GM19438 (cell line): ENCODE measurements around the gene CAPN9.
"Not testable (repeated sequence)": the region's sequence is repeated elsewhere in the genome, so short reads cannot be mapped to it uniquely, and the experiment has no call there.

ENCODE experiments used
- ATAC-seq: cut with Tn5 transposase; IDR thresholded peaks from one replicate; pipeline ENCODE4 v1.9.1; 2021; ENCODE audit warnings: low read depth; ENCODE audit not compliant: unreplicated experiment

Gene CAPN9

DNA sequence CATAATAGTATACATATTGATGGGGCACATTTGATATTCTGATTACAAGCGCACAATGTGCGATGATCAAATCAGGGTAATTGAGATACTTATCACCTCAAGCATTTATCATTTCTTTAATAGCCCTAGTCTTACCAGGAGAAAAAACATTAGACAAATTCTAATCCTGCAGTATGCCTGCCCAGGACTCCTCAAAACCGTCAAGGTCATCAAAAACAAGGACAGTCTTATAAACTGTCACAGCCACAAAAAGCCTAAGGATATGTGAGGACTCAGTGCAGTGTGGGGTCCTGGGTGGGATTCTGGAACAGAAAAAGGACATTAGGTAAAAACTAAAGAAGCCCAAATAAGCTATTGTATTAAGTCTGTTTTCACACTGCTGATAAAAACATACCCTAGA lies 19.1 kb downstream of the CAPN9 start:
- ATAC-seq, result no peak

DNA sequence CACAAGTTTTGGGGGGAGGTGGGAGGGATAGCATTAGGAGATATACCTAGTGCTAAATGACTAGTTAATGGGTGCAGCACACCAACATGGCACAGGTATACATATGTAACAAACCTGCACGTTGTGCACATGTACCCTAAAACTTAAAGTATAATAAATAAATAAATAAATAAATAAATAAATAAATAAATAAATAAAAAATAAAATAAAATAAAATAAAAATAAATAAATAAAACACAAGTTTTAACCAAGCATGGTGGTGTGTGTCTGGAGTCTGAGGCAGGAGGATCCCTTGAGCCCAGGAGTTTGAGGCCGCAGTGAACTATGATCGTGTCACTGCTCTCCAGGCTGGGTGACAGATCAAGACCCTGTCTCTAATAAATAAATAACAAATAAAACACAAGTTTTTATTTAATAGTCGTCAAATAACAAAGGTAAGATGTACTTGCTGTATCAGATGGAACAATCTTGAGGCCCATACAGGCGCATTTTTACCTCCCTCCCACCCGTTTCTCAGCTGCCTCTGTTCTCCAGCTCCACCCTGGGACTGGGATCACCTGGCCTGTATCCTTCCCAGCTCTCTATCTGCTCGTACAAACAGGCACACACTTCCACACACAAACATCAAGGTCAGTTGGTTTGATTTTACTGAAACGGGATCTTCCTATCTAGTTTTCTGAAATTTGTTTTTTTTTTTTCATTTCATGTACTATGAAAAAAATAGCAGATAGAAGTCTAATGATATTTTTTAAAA lies 20.8 kb downstream of the CAPN9 start:
- ATAC-seq, result not testable (repeated sequence)

DNA sequence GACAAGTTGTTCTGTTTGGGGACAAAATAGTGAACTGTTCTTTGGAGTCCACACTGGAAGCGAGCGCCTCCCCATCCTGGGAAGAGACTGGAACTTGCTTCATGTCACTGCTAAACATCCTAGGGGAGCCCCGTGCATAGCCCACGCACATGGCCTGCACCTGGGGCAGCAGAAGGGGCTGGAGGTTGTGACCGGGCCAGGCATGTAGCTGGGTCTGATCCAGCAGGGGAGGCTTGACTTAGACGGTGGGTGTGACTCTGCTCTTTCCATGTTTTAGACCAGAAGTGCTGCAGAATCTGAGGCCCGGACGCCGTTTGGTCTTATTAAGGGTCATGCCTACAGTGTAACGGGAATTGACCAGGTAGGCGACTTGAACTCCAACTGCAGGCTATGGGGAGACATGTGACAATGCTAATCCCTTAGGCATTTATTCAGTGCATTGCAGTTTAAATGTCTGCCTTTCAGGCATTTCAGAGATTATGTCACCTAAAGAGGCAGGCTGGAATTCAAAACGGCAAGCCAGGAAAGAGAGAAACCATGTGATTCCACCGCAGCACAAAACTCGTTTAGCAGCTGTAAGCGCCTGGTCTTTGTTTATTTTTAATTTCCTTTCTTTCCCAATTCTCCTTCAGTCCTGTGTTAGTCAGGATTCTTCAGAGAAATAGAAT lies 21.8 kb downstream of the CAPN9 start:
- ATAC-seq, result no peak

DNA sequence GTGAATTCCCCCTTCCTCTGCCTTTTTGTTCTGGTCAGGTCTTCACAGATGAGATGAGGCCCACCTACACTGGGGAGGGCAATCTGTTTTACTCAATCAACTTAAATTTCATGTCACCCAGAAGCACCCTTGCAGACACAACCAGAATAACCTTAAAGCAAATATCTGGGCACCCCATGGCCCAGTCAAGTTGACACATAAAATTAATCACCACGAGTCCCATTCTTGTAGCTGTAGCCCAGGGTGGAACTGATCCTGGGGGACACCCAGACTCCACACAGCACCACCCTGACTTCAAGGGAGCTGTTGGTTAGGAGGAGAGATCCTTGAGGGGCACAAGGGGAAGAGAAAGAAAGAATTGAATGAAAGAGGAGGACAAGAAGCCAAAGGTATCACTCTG lies 23.1 kb downstream of the CAPN9 start:
- ATAC-seq, result no peak

DNA sequence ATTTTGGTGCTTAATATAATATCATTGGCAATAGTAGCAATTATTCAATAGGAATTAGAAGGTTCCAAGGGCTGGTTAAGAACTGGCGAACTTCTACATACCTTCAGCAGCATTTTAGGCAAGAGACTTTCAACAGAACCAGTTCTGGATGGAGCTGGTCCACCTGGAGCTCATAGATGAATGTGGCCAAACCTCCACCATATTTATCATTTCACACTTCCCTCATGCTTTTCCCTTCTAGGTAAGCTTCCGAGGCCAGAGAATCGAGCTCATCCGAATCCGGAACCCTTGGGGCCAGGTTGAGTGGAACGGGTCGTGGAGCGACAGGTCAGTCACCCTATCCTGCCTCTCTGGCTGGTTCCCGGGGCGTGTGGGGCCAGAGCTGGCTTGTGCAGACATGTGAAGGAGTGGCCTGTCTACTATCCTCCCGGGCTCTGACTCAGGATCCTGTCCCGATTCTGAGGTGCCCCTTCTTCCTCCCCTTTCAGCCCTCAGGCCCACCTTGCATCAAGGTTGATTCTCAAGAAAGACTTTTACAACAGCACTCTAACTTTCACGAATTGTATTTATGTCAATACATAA lies 24.7 kb downstream of the CAPN9 start:
- ATAC-seq, result no peak

DNA sequence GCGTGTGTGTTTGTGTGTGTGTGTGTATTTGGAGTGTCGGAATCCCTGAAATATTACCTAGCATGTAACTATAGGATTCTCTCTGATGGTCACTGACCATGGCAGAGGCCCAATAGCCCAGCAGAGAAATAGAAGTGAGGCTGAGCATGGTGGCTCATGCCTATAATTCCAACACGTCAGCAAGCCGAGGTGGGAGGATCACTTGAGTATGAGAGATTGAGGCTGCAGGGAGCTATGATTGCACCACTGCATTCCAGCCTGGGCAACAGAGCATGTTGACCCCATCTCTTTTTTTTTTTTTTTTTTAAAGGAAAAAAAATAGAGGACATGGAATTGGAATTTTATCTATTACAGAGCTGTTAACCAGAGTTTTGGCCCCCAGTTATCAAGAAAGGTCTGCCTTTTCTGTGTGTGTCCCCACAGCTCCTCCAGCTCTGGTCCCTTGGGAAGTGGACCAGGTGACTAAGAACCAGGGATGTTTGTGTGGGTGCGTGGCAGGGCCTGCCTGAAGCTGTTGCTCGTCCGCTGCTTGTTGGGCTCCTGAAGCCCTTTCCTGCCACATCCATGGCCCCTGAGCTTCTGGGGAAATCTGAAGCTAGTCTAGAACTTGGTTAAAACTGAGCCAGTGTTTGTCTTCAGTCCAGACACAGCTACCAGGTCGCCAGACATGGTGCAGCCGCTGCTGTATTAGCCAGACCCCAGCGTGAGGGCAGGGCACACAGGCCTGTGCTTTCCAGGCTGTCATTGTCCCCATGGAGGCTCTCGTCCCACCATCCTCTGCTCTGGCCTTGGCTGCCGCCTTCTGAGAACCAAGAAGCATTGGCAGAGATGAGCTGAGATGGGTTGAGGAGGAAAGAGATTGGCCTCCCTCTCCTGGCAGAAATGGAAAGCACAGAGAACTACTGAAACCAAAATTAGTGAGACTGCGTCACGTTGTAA lies 25.5 kb downstream of the CAPN9 start:
- ATAC-seq, result no peak

DNA sequence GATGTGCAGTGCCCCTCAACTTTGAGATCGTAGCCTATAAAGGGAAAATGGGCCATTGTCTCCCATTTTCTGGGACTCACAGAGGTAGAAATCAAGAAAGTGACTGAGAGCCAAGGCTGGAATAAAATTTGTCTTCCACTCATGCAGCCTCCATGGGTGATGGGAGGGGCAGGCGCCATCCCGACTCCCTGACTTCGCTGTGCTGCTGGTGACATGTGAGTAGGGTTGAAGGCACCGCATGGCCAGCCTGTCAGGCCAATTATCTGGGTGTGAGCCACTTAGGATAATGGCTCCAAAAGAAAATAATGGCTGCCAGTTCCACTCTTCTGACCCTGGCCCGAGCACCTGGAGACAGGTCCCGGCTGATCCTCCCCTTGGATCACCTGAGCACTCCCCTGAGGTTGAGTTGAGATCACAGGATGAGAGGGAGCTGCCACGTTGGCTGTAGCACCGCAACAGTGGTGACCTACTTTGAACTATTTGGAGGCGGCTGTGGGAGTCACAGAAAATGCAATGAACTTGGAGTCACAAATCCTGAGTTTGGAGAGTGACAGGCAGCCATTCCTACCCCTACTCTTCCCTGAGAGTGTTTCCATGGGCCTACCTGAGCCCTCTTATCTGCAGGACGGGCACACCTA lies 26.3 kb downstream of the CAPN9 start:
- ATAC-seq, result no peak

GRCh38 chr1:230778916-230779590 lies 31.9 kb downstream of the CAPN9 start:
- ATAC-seq, result no peak

DNA sequence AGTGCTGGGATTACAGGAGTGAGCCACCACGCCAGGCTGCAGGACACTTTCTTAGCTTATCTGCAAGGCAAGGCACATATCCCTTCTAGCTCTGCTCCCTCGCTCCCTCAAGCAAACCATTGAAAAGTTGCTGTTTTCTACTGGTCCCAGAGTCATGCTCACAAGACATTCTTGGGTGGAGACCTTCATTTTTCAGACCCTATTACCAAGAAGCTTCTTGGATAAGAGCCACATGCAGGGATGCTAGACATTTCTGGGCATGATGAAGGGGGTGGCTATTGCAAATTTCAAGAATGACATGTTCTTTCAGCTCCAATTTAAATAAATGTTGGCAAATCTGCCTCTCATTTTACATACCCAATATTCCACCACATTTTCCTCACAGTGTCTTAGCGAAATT lies 33.9 kb downstream of the CAPN9 start:
- ATAC-seq, result no peak

GRCh38 chr1:230781594-230781993 lies 34.4 kb downstream of the CAPN9 start:
- no peak for ATAC-seq

DNA sequence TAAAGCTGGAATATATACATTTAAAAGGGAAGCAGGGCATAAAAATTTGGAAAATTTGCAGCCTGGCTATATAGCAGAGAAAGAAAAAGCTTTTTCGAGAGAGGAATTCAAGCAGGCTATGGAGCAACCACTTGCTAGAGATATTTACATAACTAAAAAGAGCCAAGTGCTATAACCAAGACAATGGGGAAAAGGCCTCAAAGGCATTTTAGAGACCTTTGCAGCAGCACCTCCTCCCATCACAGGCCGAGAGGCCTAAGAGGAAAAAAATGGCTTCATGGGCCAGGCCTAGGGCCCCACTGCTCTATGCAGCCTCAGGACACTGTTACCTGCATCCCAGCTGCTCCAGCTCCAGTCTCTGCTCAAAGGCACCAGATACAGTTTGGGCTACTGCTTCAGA lies 37.0 kb downstream of the CAPN9 start:
- ATAC-seq, result no peak

DNA sequence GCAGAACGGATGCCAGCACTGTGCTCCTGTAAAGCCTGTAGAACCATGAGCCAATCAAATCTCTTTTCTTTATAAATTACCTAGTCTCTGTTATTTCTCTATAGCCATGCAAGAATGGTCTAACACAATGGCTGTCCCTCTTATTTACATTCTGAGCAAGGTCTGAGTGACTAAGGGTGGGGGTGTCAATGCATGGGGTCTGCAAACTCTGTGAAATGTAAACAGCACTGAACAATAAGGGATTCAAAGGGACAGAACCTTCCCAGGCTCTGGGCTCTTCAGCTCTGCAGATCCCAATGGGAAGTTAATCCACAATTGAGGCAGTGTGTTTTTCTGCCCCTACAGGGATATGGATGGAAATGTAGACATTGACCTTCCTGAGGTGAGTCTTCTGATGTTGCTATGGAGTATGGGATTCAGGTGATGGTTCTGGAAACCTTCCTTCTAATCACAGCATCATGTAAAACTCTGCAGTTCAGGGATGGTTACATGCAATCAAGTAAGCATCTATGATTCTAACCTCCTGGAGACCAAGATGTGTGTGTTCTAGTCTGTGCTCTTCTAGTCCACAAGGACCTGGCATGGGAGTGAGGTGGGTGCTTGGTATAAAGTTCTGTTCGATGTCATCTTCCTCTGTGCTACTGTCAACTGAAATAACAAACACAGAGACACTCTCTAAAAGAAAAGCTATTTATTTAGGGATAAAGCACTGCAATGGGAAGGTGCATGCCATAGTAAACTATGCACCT lies 38.6 kb downstream of the CAPN9 start:
- no peak for ATAC-seq

DNA sequence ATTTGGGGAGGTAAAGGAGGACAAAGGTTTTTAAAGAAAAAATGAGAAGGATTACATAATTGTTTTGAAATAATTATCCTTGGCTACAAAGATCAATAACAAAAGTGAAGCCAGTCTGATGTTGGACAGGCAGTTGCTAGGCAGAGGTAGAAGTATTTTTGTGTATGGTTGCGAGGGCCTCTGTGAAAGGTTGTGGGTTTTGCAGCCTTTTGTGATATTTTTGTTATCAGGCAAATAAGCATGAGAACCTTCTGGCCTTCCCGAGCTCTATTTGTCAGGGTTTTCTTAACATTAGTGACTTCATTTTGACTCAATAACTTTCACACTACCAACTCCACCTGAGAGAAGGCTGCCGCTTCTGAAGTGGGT lies 39.2 kb downstream of the CAPN9 start:
- ATAC-seq, result no peak

GRCh38 chr1:230787471-230787870 lies 40.3 kb downstream of the CAPN9 start:
- ATAC-seq, result no peak

- ATAC-seq, result no peak
Observed at GRCh38 chr1:230788561-230789275, 41.5 kb downstream of the CAPN9 start.

- no peak for ATAC-seq
Observed at GRCh38 chr1:230790026-230790425, 42.8 kb downstream of the CAPN9 start.

DNA sequence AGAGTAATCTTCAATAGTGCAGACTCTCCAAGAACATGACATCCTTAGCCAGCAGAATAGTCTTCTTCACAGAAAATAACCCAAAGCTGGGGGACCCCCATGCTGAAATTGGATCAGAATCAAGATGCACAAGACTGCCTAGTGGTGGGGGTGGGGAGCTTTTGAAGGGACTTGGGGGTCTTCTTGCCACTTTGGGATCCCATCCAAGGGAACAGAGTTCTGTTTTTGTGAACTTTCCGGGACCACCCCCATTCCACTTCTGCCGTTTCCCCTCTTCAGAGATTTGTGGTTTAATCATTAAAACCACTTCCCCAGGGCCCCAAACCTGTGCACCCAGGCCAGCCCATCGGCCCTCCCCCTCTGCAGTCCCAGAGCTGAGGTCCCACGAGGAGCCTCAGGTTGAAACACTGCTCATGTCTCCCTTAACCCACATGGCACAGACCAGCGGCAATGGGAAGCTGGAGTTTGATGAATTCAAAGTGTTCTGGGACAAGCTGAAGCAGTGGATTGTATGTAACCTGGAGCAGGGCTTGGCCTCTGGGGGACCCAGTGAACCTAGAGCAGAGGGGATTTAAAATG lies 44.9 kb downstream of the CAPN9 start:
- no peak for ATAC-seq
